Measurements from ENCODE around the gene PLET1.

GRCh38 chr11:112292188-112292587 is 31.5 kb upstream of the PLET1 start:
- no peak for TF ChIP-seq CTCF (IDR thresholded peaks at IDR 0.05; ENCODE audit: borderline replicate concordance, extremely low read depth, low read length, poor library complexity, severe bottlenecking)
- no peak for TF ChIP-seq EZH2 (IDR thresholded peaks at IDR 0.05; ENCODE audit: borderline replicate concordance, low read depth, low read length, severe bottlenecking)

Data from DND-41 (cell line).